GM21515 (cell line): ENCODE data around the gene SOX6.
"Not testable (repeated sequence)": the region's sequence is repeated elsewhere in the genome, so short reads cannot be mapped to it uniquely, and the experiment has no call there.

Experiments
- ATAC-seq: cut with Tn5 transposase; IDR thresholded peaks from one replicate; pipeline ENCODE4 v1.9.1; 2021; ENCODE audit not compliant: unreplicated experiment

Gene SOX6

DNA sequence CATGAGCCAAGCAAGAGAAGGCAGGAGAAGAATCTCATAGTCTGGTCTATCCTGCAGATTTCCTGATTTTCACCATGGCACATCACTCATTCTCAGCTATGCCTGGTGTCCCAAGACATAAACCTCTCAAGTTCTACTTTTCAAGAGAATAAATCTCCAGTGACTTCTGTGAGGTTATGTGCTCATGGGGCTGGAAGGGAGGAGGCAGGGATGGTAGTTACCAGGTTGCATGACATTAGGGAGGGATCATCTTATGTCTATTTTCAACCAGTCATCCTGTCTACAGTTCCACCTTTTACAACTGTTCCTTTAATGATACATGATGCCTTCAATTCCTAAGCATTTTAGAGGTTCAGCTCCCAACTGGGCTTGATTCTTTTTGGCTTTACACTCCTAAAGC, 297.7 kb downstream of the SOX6 start:
- ATAC-seq = no peak

DNA sequence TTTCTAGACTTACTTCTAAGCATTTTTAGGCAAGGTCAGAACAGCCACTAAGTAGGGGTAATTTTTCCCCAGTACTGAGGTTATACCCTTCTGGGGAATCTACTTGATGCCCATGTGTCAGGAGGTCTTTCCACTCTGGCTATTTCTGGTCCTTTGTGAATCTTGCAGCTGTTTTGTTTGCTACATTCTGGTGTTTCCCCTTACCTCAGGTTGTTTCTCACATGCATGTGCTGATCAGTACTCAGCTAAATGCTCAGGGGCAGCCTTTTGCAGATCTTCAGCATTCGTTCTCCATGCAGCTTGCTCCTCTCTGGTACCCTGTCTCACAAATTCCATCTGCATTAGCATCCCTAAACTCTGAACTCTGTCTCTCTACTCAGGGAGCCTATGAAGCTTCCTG, 303.6 kb downstream of the SOX6 start:
- no peak for ATAC-seq

DNA sequence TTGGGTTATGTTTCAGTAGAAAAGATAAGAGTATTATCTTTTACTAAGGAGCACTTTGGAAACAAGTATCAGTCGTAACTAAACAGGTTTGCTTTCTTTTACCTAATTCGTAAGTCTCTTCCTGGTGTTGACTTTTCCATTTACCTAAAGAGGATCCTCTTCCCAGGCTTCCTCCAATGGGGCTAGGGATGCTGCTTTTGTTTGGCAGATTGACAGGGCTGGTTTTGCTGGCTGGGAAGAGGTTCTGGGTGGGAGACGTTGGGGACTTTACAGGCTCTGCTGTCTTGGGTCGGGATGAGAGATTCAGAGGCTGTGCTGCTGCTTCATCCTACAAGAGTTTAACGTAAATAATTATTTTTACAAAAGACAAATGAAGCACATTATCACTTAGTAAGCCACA, 306.7 kb downstream of the SOX6 start:
- ATAC-seq = no peak

DNA sequence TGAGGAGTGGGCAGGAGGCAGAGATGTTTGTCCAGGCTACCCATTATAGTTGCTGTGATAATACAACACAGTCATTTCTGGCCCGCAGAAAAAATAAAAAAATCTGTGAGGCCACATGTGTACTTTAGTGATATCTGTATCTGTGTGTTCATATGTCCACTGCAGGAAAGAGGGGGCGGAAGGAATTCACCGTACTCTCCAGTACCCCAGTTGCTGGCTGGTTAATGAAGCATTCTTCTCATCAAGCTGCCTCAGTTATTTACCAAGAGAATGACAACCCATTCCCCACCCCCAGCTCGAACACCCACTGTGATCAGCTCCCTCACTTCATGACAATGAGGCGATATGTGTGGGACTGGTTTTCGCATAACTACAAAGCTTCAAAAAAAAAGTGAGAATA, 309.3 kb downstream of the SOX6 start:
- no peak for ATAC-seq

DNA sequence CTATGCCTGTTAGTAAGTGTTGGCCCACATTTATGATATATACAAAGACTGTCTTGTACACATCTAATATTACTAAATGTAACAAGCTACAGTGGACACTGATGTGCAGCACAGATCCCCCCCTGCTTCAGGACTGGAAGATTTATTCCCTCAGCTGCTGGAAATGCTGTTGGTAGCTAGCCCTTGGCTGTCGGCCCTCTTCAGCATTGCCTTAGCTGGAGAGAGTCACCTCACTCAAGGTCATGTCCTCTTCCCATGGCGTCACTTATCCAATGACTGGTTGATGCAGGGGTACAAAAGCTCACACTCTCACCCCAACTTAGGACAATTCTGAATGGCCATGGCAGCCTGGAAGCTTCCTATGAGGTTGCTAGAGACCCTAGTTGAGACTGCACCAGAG, 312.7 kb downstream of the SOX6 start:
- ATAC-seq = no peak

DNA sequence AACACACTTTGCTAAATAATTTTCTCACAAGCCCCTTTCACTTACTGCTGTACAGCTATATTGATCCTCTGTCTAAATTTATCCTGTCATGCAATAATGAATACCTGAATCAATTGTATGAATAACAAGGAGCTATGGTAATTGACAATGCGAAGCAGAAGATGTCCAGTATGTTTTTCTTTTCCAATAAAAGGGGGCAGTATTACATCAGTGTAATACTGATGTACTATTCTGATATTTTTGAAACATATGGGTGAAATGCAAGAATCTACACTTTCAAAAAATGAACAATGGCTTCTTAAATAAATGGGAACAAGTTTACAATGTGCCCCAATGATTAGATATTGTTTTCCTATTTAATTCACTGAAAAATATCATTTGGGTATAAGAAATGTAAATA, 315.1 kb downstream of the SOX6 start:
- no peak for ATAC-seq

DNA sequence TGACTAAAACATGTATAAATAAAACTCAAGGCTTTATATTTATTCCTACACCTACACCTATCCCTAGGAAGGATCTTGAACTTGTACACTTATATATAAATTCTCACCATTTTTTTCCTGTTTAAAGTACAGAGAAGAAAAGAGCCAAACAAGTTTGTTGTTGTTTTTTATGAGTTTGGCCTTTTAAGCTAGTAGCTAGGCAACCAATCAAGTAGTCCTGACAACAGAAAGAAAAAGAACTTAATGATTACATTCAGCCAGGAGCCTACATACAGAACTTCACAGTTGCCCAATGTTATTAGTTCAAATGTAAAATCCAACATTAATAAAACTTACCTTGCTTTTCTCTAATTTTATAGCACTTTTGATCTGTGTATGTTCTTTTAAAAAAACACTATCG, 316.2 kb downstream of the SOX6 start:
- no peak for ATAC-seq

DNA sequence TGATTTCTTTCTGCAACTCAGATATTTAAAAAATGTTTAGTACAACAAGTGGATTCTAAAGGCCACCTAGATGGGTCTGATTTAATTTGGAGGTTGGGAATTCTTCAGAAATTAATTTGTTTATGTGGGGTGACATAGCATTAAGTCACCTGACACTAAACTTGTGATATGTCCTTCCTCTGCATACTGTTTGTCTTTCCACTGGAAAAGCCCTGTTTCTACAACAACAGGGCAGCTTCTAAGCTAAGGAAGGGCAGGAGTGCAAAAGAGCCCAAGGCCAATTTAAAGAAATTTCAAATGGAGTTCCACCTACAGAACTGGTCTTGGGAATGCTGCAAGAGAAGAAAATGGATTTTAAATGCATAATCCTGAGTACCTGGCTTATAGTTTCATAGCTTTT, 319.2 kb downstream of the SOX6 start:
- no peak for ATAC-seq

DNA sequence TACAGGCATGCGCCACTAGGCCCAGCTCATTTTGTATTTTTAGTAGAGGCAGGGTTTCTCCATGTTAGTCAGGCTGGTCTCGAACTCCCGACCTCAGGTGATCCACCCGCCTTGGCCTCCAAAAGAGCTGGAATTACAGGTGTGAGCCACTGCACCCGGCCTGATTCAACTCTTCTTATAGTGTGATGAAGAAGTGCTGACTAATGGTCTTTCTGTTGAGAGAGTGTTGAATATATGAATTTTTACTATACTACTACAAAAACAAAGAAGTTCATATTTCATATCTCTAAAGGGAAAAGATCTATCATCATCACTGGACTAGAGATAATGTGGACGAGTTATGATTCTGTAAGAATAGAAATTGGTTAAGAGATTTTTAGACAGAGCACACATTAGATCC, 320.1 kb downstream of the SOX6 start:
- no peak for ATAC-seq

DNA sequence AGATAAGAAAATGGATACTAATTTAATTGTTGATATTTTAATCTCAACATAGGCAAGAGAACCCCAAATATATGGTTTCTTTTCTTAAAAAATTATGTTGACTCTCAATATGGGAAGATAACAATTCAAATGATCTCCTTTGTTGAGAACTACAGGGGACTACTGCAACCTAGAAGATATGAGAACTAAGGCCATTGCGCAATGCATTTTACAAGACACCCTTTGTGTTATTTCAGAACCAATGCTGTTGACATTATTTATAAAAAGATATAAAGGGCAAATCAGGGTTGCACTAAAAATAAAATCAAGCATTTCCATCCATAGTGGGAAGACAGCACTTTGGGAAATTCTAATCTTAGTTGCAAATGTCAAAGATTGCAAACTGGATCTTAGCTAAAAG, 322.3 kb downstream of the SOX6 start:
- ATAC-seq = no peak

DNA sequence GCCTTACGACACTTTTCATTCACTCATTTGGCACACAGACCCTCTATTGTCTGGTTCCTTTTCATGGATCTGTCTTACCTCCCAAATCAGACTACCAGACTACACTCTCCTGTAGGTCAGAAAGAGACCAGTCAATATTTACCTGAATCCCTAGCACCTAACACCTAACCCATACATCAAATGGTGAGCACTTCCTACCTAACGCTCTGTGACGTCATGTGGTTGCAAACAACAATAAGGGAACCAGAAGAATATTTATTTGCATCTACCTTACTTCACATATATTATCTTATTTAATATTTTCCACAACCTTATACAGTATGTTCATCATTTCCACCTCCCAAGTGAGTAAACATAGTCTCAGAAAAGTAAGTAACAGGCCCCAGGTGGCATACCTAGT, 323.4 kb downstream of the SOX6 start:
- no peak for ATAC-seq

DNA sequence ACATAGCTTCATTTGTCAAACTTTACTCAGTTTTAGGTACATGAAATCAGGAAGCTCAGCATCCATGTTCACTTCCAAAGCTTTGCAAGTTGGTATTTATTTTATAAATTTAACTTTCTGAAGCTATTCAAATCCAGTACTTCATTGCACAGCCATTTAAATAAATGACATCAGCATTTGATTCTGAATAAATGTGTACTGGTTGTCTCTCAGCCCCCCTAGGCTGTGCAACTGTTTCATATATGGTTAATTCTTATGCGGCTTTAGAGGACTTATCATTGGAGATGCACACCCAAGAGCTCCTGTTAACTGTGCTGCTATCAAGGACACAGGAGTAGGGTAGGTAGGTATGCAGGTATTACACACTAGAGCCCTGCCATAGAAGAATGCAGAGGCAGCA, 325.1 kb downstream of the SOX6 start:
- no peak for ATAC-seq

DNA sequence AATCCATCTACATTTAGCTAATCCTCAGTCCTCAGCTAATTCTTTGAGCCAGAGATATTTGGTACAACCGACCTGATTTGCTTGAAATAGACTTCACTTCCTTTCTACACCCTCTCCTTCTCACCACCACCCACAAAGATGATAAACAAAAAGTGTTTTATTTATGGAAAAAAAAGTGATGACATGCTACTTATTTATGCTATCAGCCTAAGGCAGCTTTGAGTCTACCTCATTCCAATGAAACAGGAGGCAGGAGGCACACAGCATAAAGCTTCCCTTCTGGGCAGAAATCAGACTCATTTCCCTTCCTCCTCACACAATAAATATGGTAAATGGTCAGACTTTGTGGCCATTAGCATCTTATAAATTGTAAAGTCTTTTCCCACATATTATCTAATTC, 325.7 kb downstream of the SOX6 start:
- ATAC-seq = no peak

DNA sequence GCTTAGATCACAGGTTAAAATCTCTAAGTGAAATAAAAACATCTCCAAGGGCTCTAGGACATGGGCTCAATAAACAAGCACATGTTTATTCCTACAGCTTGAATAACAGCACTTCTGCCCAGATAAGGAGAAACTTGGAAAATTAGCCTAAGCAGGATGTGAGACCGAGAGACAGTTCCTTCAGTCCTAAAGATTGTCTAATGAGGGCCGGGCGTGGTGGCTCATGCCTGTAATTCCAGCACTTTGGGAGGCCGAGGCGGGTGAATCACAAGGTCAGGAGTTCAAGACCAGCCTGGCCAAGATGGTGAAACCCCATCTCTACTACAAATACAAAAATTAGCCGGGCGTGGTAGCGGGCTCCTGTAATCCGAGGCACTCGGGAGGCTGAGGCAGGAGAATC, 327.2 kb downstream of the SOX6 start:
- ATAC-seq = not testable (repeated sequence)

DNA sequence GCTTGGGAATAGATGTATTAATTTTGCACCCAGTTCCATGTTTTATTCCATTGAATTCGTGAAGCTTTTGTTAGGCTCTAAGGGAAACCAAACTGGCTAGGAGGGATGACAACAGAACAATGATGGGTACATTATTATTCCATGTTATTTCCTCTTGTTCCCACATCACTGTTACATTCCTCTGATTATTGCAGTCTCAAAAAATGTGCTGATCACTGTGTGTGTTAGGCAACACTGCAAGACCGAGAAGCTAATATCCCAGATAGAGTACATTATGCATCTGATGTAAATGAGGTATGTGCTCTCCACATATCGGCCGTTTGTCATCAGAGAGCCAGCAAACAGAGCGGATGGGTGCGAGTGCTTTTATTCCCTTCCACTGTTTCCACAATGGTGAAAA, 327.9 kb downstream of the SOX6 start:
- ATAC-seq = no peak

DNA sequence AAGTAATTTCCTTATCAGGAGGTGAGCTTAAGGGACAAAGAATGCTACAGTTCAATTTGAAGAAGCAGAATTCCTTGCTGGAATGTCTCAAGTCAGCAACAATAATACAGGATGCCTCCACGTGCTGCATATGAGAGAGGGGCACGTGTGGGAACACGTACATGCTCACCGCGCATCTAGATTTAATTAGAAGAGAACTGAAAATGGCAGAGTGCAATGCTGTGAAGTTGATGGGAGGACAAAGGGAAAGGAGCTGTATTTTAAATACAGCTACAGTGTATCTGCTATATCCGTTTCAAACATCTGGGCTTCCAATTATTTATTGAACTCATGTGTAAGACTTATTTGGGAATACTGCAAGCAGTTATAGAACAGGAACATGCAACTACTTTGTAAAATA, 328.7 kb downstream of the SOX6 start:
- ATAC-seq = no peak

DNA sequence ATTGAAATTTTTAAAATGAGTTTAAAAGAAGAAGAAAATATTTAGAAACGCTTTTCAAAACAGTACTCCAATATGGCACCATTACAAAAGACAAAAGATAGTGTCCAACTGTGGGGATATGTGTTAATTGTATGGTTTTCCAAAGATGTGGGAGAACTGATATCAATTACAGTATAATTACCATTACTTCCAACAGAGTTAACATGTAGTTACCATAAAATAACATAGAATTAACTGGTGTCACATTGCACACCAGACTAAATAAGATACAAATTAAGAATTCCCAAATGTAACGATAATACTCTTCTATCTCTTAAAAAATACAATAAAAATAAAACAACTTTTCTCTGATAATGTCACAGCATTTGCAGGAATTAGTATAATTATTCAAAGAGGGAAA, 329.5 kb downstream of the SOX6 start:
- ATAC-seq = no peak

DNA sequence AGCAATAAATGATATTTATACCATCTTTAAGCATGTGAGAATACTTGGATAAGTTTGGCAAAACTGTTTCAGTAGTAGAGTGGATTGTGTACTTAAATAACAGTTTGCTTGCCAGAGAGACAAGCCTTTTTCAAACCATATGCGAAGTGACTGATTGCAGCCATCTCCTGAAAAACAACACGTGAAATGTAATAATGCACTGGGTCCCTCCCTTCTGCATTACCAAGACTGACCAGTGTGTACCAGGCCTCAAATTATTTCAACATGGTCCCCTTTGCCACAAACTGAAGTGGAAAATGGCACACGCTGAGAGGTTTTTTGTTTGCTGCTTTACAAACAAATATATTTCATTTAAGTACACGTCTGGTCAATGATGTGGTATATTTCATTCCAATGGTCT, 337.4 kb downstream of the SOX6 start:
- no peak for ATAC-seq

DNA sequence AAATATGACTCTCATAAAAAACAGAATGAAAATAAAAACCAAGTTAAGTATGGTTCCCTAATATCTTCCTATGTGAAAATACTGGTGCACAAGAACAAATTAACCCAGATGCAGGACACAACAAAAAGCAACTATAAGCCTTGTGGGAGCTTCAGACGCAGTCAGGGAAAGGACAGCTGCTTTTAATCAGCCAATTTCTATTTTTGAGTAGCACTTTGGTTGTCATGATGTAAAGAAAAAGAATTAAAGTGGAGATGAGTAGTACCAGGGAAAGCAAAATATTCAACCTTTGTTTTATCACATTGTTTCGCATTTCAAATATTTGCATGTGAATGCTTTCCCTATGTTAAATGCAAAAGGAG, 339.9 kb downstream of the SOX6 start:
- ATAC-seq = no peak

DNA sequence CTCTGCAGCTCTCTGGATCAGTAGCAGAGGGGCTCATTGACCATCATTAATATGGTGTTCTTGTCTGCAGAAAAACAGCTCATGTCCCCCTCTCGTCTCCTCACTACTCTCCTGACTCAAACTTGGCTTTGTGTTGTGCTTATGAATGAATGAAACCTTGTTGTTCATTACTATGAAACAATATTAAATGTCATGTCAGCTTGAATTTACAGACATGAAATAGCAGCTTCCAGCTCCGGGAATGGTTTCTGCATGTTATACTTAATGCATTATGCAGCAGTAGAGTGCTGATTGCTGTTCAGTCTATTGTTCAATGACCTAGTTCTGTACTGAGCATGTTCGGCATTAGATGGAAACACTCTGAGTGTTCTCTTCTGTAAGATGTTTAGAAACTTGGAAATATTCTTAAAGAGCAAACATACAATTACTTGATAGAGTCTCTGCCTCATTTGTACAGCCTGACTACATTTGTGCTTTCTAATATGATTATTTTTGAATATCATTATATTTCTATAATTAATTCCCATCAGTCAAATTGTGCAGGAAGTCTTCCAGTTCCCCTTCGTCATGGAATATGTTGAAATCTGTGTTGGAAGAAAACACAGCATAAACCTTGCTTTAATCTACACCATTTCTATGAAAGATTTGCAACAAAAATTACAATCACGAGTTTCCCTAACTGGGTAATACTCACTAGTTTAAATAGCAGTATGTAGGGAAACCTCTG, 340.4 kb downstream of the SOX6 start:
- no peak for ATAC-seq

DNA sequence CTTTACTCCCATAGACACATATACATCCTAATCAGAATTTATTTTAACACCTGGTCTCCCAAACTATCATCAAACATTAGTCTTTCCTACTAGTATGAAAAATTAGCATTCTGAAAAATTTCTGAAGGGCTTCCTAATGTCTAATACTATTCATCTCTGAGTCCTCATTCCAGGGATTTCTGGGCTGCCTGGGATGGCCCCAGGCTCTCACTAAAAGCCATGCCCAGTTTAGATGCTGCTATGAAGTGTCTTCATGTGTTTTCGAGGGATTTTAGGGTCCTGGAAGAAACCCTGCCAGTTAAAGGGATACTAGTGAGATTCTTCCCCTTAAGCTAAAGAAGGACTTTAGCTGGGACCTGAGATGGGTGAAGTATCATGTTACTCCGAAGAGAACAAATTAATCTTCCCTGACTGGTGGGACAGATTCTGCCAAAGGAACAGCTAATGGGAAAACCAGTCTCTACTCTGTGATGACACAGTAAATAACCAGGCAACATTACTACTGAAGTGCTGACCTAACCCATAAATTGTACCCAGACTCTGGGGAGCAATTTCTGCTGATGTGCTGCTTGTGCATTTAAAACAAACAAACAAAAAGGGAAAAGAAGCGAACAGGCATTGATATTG, 342.6 kb downstream of the SOX6 start:
- ATAC-seq = no peak

DNA sequence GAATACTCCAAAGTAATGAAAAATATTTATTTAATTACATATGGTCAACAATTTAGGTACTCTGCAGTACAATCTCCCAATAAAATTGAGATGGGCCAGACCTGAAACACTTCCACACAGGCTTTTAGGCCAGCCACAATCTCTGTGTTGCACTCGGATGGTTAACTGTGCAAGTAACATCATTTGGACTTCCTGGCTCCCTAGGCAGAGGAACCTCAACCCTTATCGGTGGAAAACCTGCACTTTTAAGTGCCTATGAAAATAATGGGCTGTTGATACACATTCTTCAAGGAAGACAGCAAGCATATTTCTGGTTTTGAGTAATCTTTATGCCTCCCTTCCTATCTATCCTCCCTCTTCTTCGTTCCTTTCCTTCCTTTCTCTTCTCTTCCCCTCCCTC, 343.1 kb downstream of the SOX6 start:
- ATAC-seq = no peak

DNA sequence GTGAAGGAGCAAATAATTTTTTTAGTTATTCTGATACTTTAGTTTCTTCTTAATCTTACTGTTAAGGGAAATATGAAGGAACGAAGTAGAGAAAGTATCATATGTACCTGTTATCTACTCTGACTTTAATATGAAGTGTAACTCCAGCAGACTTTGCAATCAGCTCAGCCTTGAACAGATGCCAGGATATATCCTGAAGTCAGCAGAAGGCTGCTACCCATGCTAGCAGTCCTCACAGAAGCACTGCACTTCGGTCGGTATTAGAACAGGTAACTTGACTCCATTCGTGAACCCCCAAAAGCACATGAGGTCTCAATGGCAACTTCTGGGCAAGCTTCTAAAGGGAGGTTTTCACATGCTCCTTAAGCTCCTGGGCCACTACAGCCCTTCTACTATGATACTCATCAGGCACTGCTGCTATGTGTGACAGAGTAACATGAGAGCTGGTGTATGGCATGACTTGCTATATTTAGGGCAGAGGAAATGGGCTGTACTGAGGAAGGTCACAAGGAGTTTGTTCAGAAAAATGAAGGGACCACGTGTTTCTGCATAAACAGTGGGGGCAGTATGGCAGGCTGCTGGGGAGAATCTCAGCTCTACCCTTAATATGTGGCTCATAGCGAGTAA, 344.1 kb downstream of the SOX6 start:
- ATAC-seq = no peak
